NCI-H2081 (cell line): ENCODE data around the gene SYNDIG1.

Experiments used
- DNase-seq, 2 experiments: peaks; one replicate each; lab custom pipeline; 2025; lab: John Stamatoyannopoulos, UW

SYNDIG1 gene

DNA sequence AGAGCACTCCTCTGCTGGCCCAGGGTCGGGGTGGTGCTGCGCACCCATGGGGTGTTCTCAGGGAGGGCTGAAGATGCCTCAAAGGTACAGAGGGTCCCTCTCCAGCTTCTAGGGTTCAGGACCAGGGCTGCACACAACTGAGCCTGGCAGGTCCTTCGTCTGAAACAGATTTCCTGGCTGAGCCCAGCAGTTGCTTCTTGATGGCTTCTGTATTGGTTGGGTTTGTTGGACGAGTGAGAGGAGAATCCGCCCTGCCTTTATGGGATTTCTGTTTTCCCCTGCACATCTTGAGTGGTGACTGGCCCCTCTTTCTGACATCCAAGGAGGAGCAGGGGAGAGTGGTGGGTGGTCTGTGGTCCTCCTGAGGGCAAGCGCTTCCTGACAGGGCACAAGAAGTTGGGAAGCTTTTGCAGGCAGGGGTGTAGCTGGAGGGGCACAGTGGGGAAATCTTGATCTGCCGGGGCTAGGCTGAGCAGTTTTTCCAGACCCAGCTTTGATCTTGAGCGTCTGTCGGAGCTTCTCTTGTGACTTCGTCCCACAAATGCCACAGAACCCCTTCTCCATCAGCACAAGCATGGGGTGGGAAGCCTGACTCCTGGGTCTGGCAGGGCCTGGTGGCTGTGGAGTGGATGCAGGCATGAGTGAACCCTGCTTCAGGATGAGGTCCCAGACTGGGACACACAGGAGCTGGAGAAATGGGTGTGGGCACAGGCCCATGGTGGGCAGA lies 116.5 kb downstream of the SYNDIG1 start:
- DNase-seq = no peak

DNA sequence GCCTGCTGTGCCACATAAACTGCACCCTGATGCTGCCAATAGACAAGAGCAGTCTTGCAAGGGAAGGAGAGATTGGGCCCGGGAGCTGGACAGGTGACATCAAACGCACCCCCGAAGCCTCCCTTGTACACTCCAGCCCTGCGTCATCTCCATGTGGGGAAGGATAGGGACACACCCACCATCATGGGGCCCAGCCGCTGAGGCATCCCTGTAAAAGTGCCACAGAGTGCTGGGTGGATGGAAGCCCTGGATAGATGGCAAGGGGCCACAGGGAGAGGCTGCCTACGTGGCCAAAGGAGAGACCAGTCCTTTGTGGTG lies 117.1 kb downstream of the SYNDIG1 start:
- DNase-seq = no peak

DNA sequence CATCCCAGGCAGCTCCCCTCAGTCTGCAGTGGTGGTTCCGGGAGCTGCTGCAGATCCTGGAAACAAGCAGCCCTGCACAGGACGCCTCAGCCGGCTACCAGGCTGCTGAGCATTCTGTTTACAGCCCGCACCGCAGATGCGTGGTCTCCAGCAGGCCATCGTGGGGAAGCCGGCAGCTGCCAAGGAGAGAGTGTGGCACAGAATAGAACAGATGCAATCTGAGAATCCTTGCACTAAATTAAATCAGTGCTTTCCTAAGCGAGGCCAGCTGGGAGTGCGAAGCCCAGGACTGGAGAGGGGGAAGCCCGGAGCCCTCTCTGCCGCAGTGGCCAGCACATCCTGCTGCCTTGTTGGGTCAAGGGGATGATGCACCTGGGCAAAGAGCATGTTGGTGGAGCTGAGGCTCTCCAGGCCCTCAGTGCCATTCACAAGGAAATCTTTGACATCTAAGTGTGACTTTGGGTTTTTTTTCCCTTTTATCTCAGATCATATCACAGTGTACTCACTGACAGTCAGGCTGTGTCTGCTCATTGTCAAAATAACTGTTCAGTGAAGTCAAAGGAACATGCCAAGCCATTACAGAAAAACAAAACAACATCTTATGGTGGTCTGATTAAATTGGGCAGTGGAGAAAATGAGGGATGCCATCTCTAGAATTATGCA lies 118.1 kb downstream of the SYNDIG1 start:
- no peak for DNase-seq

DNA sequence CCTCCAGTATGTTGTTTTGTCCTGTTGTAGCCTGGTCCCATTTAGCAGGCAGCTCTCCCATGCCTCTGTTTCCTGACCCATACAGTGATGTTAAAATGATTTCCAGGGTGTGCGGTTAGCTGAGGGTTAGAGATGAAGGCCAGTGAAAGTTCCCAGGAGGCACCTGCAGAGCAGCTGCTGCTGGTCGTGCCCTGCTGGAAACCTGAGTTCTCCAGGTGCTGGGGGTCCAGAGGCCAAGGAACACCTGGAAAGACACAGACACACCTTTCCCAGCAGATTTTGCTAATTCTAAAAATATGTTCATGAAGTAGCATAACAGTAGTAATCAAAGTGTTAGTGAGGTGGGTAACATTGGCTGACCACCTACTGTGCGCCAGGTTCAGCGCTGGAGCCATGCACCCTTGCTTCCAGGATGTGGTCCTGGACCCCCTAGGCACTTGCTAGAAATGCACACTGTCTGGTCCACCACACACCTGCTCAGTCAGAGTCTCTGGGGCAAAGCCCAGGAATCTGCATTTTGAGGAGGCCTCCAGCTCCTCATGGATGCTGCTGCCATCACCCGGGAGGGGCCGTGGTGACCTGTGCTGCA lies 118.7 kb downstream of the SYNDIG1 start:
- no peak for DNase-seq

DNA sequence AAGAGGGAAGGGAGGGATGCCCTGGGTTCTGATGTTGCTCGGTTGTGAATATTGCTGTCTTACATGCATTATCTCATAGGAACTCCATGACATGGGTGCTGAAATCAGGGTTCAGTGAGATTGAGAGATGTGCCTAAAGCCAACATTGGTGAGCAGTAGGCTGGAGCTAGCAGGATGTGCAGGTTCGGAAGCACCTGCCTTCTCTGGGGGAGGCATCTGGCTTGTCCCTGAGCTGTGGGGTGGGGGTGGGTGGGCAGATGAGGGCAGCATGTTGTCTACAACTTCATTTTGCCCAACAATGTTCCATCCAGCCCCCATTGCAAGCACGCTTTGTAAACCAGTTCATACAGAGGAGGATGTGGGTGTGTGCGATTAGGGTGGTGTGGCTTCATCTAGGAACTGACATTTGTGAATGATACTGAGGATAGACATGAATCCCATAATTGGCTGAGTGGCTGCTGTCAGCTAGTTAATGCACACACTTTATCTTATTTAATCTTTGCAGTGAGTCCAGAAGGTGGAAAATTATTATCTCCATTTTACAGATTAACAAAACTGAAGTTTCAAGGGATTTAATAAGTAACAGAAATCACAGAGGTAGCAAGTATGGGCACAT lies 119.4 kb downstream of the SYNDIG1 start:
- DNase-seq = no peak

DNA sequence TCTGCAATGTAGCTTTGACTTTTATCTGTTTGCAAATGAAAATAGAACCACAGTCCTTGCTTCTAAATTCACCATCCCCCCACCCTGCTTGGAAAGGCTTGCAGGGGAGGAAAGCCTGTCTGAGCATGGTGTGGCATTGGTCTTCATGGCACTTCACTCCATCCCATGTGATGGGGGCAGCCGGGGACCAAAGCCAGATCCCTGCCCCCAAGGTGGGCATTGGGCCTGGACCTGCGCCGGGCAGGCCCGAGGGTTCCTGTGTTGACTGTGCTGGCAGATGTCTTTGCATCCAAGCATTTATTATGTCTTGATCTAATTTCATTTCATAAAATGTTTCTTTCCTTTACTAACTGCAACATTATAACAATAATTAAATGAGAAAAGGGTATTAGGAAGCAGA lies 120.0 kb downstream of the SYNDIG1 start:
- no peak for DNase-seq

DNA sequence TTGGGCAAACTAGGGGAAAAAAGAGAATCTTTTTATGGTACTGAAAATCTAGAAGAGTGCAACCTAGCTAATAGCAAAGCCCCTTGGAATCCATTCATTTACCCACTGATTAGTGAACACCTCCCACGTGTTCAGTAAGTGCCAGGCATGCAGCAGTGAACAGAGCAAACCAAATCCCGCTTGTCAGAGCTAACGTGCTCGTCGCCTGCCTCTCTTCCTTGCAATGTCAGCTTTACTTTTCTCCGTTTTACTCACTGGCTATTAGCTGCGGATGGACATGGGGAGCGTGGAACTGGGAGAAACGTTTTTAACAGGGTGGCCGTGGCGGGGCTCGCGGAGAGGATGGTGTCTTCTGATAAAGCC lies 120.4 kb downstream of the SYNDIG1 start:
- DNase-seq = no peak

DNA sequence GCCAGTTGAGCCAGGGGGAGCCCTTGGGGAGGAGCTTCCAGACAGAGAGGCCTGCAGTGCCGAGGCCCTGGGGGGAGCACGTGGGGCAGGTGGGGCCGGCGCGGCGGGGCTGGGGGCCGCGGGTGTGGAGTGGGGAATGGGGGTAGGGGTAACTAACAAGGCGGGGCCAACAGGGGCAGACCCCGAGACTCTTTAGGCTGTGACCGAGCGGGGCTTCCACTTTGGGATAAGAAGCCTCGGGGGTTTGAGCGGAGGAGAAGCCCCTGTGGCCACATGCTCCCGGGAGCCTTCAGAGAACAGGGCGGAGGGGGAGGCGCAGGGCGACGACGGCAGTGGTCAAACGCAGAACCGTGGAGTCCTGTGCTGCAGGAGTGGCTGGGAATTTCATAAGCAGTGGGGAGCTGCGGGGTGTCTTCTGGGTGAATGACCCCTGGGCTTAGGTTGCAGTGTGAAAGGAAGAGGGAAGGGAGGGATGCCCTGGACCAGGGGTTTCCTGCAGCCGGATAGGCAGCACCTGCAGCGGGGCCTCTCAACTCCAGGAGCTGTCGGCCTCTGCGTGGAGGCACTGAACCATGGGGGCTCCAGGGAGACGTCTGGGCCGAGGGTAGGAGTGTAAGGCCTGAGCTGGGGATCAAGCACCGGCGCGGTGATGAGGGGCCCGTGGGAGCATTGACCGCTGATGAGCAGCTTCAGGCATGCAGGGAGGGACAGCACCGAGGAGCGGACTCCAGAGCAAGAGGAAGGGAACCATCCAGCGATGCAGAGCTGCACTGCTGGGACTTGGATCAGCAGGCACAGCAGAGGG lies 121.0 kb downstream of the SYNDIG1 start:
- DNase-seq = no peak

DNA sequence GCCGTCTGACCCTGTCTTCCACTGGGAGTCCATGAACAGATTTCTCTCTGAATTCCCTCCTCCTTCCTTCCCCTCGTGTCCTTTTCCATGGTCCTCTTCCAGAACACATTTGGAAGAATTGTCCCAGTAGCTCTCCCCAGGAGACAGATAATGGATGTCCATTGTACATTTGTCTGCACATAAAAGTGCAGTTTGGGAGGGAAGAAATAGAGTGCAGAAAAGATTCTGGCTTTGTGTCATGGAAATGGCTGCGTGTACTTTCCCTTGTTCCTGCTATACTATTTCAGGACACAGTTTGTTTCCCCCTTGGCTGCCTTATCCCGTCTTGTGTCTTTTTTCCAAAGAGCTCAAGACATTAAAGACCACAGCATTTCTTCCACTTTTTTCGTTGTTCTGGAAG lies 127.6 kb downstream of the SYNDIG1 start:
- DNase-seq = no peak

DNA sequence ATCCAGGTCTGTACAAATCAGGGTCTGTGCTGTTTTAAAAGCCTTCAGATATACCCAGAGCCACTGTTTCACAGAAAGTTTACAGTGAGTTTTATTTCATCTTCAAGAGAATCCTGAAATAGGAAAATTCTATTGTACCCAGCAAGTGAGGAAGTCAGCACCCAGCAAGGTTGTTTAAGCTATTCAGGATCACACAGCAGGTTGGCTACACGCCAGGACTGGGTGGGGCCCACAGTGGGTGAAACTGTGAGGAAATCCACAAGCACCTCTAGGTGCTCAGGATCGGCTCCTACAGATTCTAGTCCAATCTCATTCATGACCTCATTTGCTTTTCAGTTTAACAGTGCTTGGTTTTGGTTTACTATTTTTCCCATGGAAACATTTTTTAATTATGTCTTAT lies 128.9 kb downstream of the SYNDIG1 start:
- no peak for DNase-seq

DNA sequence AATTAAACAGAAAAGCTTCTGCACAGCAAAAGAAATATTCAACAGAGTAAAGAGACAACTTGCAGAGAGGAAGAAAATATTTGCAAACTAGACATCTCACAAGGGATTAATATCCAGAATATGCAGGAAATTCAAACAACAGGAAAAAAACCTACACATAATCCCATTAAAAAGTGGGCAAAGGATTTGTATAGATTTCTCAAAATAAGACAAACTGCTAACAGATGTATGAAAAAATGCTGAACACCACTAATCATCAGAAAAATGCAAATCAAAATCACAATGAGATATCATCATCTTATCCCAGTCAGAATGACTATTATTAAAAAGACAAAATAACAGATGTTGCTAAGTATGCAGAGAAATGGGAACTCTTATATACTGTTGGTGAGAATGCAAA lies 129.6 kb downstream of the SYNDIG1 start:
- DNase-seq = no peak

DNA sequence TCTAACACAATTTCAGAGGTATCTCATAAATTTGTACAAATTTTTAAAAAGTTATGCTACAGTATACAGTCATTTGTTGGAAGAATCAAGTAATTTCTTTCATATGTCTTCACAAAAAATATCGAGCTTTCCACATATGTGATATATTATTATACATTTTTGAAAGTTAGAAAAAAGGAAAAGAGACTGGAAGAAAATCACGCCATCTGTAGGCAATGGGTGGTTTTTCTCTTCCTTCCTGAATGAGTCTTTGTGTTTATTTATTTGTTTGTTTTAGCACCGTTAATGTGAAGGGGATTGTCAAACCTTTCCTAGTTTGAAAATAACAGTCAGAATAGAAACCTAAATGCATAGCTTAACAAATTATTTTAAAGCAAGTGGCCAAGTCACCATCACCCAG lies 130.6 kb downstream of the SYNDIG1 start:
- DNase-seq = no peak

DNA sequence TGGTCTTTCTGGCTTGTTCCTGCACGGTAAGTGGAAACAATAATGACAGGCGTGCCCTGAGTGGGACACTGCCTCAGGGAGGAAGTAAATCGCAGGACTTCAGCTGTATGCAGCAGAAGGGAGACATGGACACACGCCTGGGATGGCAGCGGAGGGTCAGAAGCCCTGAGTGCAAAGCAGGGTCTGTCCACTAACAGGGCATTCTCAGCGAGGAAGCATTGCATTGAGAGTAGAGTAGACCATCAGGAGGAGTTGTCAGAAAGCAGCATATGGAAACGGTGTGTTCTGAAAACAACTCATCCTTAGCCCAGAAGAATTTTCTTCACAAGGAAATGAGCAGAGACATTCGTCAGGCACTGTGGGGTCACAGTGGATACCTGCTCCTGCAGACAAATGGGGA lies 134.0 kb downstream of the SYNDIG1 start:
- DNase-seq = no peak

DNA sequence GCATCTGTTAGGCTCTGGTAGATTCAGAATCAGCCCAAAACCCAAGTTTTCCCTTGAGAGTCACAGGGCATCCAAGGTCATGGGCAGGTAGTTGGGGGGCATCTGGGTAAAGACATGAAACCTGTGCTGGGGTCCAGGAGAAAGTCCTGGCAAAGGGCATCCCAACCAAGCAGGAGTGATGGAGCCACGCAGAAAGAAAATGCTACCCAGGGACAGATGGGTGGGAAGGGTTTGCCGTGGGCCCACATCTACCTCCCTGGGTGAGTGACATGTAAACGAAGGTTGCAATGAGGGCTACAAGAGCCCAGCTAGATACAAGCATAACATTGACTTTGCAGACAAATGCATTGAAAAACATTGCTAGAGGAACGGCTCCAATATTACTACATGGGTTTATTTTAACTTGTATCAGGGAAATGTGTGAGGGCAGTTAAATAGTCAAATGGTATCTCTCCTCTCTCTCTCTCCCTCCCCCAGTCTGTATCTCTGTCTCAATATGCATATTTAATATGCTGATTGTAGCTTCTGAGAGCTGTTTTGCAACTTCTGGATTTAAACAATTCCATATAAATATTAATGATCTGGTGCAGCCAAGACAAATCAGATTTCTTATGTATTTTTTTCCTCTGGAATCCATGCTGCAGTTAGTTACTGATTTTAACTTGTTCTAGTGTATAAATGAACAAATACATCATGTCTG lies 135.7 kb downstream of the SYNDIG1 start:
- DNase-seq = no peak

DNA sequence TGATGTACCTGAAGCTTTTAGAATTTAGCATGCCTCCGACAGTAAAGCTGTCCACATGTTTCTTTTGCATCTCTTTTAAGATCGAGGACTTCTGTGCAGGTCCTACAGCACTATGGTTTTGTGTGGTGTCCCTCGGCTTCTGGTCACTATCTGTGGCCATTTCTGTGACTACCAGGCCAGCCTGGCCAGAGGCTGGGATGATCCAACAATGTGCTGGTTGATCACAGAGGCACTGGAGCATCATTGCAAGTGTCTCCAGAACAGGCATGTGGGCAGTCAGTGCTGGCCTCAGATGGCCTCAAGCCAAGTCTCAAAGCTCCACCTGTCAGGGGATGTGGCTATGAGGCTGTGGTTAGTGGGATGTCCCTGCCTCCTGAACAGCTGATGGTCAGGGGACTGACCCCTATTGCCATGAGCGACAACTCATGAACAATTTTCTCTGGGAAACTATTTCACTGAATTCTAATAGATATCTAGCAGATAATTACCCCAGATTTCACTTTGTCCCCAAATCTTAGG lies 136.6 kb downstream of the SYNDIG1 start:
- no peak for DNase-seq

DNA sequence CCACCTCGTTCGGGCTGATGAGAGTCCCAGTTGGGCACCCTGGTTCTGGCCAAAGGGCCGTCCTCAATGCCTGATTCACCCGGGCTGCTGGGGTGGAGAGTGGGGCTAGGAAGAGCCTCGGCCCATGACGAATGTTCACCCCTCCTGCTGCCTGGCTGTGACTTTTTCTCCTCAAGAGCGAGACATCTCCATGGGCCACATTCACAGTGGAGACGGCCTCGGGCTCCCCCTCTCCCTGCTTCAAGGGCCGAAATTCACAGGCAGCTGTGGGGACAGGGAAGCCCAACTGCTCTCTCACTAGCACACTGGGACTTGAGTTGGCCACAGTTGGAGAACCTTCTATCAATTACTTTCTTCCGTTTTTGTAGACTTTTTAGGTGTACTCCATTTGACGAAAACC lies 138.0 kb downstream of the SYNDIG1 start:
- DNase-seq = no peak

DNA sequence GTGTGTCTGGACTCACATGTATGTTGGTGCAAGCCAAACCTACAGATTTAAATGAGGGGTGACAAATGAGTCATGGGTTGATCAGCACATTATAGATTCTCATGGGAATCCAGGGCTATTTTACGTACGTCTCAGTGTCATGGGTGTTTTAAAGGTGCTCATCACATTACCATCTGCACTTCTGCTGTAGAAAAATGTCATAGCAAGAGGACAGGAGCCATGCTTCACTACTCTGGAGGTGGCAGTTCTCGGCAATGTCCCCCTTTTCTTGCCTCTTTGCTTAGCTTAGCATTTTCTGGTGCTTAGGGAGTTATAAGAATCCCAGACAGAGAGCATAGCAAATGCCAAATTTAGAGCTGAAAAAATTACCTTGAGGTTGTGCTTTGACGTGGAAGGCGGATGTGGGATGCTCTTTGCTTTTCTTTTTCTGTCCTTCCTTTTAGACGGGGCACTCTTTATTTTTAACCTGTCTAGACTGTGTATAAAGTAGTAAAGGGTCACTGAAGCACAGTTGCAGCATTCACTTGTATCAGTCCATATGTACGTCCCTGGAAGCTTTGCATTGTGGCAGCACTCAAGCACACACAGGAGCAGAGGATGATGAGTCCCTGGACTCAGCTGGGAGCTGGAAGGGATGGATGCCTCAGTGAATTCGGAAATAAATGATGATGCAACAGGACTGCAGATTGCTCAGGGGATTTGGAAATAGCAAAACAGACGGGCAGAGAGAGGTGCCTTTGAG lies 139.7 kb downstream of the SYNDIG1 start:
- DNase-seq = no peak

DNA sequence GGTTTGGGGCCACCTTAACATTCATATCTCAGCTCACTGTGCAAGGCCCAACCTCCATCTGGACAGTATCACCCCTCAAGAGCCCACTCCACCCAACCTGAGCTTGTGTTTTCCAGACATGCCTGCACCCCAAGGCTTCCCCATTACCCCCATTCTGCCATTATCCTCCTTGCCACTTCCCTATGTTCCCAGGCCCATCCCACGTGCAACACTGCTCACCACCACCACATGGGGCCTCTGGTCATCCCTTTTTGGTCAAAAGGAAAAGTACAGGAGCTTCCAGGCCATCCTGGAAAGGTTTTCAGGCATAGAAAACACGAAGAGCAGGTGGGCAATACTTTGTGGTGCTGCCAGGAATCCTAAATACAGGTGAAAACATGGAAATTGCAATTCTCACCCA lies 140.3 kb downstream of the SYNDIG1 start:
- DNase-seq = no peak

DNA sequence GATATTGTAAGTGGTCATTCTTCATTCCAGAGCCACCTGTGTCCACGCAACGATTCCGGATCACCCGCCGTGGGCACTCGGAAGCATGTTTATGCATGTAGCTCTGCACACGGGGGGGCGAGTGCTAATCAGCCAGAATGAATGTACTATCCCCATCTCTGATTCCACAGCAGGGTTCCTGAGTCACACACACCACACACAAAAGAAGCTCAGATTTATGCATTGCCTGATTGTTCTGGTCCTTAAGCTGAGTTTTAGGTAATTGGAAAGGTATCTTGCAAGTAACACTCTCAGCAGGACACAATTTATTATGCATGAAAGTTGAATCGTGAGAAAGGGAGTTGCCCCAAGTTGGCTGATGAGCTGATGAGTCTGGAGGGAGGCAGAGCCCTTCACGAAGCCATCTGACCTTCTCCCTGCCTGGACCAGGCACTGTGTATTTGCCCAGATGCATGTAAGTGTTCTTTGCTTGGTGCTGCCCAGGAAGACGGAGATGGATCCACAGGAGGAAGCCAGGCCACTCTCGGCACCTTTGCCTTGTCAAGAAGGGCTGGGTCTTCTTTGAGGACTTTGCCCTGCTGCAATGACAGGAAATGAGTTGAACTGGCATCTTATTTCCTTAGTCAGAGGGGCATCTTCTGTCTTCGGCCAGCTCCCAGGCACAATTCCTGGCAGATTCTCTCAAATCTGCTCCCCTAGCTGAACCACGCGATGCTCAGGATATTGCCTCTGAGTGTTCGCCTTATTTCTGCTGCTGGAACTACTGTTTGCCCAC lies 141.1 kb downstream of the SYNDIG1 start:
- no peak for DNase-seq
